HG03354 (cell line): ENCODE results near the gene TGFBI.
A peak's percentile ranks its signal among the peaks of the same experiment; 100 is the strongest.

Source experiments
- ATAC-seq: cut with Tn5 transposase; IDR thresholded peaks from one replicate; pipeline ENCODE4 v1.9.1; 2021; ENCODE audit warnings: mild to moderate bottlenecking; ENCODE audit not compliant: unreplicated experiment, poor library complexity, severe bottlenecking

Gene TGFBI

DNA sequence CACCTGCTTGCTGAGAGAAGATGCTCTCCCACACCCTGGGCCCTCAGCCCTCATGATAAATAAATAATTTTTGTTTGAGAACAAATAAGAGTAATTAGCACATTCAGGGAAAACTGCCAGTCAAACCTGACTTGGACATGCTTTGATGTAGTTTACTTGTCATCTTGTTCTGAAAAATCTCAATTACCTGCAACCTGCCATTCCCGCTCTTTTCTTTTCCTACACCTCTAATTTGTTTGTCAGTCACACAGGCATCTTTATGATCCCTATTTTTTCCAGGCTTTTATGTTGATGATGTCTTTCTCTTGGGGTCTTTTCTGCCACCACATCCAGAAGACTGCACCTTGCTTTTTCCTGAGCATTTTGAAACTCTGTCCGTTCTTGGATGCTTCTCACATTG is 28.6 kb upstream of the TGFBI start:
- ATAC-seq, result no peak

DNA sequence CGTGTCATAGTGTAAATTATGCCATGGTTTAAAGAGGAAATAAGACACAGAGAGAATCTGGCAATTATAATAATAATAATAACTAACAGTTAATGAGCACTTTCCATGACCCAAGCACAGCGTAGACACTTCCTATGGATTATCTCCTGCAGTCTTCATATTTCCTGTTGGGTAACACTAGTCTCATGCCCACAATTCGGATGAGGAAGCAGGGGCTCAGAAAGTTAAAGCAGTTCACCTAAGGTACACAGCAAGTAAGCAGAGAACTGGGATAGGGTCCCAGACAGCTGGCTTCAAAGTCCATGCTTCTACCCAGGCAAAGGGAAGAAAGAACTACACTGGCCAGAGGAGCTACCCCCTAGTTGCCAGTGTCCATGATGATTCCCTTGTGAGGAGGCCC is 27.9 kb upstream of the TGFBI start:
- ATAC-seq, result no peak

- no peak for ATAC-seq
Observed at GRCh38 chr5:136001466-136001981, 27.3 kb upstream of the TGFBI start.

DNA sequence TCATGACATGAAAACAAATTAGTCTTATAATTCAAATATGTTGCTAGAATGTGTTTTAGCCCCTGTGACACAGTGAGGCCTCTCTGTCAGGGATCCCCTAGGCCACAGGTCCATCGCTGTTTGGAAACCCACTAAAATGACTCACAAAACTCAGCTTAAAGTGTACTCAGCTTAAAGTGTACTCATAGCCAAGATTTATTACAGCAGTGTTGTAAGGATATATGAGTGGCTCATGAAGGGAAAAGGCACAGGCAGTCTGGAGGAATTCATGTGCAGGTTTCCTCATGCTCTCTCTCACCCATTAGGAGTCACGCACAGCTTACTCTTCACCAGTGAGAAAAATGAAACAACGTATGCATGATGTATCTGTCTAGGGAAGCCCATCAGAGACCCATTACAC is 24.4 kb upstream of the TGFBI start:
- ATAC-seq, result no peak

- ATAC-seq, result no peak
Observed at GRCh38 chr5:136005476-136005875, 23.3 kb upstream of the TGFBI start.

DNA sequence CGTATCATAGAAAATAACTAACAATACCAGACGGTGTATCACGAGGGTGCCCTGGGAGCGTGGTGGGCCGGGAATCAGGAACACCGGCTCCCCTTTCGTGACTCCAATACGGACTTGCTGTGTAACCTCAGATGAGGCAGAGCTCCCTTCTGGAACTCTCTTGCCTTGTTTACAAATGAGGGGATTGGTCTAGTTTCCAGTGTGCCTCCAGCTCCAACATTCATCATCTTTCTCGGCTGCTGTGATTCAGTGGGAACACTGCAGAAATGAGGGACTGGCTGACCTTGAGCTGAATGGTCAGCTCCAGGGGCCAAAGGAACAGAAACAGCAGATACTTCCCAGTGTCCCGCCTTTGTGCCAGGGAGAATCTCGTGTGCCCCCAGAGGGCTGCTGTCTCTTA is 22.6 kb upstream of the TGFBI start:
- ATAC-seq, result no peak

DNA sequence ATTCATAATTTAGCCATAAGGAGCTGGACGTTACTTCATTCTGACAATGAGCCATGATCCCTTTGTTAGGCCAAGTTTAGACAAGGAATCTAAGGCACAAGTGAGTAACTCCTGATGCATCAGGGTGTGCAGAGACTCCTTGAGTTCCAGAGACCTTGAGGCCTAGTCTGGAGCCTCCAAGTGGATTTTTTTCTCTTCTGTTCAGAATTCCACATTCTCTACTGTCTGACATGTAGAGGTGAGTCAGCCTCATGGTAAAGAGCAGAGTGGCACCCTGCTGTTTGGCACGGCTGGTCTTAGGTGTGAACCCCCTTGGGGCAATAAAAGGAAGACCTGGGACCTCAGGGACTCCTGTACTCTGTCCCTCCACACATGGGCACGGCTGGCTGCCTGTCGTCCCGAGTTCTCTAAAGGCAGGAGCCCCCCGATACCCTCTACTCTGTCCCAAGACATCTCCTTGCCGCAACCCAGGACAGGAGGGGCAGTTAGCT is 22.0 kb upstream of the TGFBI start:
- no peak for ATAC-seq

DNA sequence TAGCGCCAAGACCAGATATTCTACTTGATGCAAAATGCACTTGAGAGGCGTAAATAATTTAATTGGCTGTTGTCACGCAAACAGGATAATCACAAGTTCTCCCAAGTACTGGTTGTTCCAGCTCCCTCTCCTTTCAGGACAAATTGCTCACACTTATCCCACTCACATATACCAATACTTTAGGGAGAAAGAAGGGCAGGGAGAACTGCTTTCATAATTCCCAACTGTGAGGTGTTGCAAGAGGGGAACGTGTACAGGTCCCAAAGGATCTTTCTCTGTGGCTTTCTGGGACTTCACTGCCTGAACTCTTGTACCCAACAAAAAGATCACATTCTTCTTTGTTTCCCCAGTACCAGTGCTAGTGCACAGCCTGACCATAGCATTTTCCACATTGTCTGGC is 21.5 kb upstream of the TGFBI start:
- ATAC-seq, result no peak

GRCh38 chr5:136011414-136012001 is 17.3 kb upstream of the TGFBI start:
- ATAC-seq, result no peak

DNA sequence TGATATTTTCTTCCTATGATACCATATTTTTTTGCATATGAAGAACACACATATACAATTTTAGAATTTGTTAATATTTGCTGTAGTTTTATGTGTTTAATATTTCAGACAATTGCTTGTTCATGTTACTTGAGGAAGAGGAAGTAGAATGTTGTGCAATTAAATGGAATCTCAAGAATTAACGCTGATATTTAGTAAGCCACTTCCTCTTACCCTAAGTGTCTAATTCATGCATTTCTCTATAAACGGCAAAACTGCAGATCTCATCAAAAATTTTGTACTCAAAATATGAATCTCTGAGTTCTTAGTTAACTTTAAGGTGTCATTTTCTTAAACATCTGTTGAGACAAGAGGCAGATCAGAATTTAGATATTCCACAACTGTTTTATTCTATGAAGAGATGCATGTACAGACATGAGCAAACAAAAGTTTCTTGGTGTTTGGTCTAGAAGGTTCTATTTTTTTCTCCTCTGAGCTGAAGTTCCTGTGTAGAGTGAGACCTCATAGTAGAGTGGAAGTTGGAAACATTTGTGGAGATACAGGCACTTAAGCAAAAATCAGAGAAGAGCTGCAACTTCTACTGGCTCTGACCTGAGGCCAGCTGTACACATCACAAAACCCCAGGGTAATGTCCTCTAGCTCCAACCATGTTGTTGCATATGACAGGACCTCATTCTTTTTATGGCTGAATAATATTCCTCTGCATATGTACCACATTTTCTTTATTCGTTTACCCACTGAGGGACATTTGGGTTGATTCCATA is 16.6 kb upstream of the TGFBI start:
- ATAC-seq, result no peak

DNA sequence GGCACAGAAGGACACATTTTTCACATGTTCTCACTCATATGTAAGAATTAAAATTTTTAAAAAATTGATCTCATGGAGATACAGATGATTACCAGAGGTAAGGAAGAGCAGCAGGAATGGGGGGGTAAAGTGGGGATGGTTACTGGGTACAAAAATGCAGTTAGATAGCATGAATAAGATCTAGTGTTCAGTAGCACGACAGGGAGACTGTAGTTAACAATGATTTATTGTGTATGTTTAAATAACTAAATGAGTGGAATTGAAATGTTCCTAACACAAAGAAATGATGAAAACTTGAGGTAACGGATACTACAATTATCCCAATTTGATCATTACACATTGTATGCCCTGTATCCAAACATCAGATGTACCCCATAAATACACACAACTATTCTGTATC is 15.2 kb upstream of the TGFBI start:
- ATAC-seq, result no peak

DNA sequence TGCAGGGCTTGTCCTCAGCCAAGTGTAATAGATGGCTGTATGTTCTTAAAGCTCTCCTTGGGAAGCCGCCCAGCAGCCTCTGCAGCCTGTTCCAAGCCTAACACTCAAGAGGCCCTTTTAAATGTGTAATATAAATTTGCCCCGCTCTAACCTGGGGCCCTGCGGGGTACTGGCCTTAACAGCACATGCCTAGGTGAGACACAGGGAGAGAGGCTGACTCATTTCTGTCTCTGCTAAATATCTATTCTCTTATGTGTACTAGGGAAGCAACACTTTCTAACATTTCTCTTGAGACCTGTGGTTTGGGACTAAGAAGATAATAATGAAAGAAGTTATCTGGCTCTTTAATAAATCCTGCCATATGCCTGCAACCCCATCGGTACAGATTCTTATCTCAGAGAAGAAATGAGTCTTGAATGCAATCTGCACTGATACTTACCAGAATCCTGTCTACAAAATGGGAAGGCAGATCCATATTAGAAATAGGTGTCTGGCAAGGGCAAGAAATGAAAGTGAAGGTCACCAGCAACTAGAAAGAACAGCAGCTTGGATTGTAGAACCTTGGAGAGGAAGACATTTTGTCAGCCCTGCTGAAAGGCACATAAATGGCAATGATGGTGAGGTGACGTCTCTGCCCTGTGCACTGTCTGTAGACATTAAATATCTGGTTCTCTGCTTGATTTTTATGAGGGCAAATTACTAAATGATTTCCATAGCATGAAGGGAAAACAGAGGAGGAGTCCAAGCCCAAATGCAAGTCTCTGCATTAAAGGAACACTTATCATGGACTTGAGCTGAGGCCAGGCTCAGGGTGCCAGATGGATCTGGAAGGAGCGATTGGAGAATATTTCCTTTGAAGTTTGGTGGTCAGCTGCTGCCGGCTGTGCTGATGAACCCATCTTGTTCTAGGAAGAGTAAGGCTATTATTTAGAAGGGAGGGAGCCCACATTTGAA is 14.5 kb upstream of the TGFBI start:
- ATAC-seq, result peak; percentile 64

- no peak for ATAC-seq
Observed at GRCh38 chr5:136015003-136015375, 13.8 kb upstream of the TGFBI start.

GRCh38 chr5:136015966-136016650 is 12.7 kb upstream of the TGFBI start:
- ATAC-seq, result no peak

GRCh38 chr5:136016945-136017530 is 11.8 kb upstream of the TGFBI start:
- no peak for ATAC-seq

DNA sequence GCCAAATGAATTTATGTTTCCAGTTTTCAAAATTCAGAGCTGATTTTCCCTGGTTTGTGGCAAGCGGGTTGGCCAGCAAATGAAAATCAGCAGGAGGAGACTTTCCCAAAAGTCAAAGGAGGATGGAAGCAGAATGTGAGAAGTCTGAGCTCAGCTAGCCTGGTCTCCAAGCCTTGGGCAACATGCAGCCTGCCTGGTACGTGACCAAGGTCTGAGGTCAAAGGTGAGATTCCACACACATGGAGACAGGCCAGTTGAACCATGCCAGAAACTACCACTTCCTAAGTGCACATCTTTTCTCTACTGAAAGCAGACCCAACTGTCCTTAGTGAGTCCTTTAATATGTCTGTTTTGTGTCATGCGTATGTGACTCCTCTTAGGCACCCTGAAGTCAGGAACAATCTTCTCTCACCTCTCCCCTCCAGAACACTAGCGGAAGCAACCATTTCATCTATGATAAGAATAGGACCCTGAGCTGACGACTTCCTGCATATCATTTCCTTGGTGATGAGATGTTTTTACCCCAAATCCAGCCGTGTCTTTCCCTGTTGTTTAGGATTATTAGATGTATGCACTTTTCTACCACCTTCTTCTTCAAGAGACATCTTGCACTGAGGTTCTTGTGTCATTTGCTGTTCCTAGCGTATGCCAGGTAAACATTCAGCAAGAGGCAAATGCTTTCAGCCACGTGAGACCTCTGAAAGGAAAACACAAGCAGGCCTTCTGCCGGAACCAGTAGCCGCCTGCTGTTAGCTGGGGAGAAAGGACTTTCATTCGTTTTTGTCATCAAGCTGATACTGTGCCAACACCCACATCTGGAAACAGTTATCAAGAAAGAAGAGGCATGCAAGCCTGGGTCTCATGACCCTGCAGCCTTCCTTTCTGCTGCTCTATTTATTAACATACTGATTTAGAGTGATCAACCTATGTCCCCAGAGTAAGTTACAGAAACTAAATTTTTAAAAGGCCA is 9.7 kb upstream of the TGFBI start:
- ATAC-seq, result no peak

DNA sequence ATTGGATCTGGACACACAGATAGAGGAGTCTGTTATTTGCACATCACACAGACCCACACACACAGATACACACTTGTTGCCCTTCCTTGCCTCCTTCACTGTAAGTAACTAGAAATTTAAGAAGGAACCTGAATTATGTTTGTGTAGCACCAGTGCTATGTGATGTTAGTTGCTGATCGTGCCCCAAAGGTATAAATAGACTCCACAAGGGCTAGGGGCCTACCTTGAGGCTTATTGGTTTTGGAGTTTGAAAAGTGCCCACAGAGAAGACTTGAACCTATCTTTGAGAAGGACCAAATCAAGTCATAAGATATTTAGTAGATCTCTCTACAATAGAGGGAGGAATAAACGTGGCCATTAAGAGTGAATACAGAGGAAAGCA is 8.8 kb upstream of the TGFBI start:
- ATAC-seq, result no peak

DNA sequence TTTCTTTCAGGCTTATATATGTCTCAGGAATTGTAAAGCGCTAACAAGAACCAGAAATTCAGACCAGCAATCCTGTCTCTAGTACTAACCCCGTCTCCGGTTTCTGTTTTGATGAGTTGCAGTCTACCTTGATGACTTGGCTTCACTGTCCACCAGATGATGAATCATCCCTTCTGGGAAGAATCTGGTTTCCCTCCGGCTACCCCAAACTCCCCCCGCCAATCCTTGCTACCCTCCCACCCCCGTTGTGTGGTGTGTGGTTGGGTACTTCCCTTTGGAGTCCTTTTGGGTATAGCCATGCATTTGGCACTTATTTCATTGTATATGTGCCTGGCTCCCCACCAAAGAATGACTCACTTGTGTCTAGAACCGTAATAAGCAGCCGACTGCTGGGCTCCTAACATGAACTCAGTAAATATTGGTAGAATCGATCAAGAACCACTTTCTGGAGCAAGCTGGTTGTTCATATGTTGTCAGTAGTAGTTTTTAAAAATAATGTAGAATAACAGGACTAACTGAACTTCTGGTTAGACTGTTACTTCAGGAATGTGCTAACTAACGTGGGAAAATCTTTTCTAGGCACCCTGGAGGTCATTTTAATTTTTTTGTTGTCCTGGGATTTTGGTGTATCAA is 8.3 kb upstream of the TGFBI start:
- ATAC-seq, result no peak
